Globus pallidus (tissue), 1 donor: ENCODE results near the gene OSBPL5.
"Not testable (repeated sequence)": the region's sequence is repeated elsewhere in the genome, so short reads cannot be mapped to it uniquely, and the experiment has no call there.

Experiments used
- DNase-seq: peaks from one replicate; pipeline ENCODE4 v3.0.0-alpha.2; 2015; ENCODE audit warnings: low spot score

OSBPL5 gene

GRCh38 chr11:3080733-3081385 is 84.3 kb downstream of the OSBPL5 start:
- no peak for DNase-seq

GRCh38 chr11:3080104-3080503 is 85.0 kb downstream of the OSBPL5 start:
- DNase-seq, result no peak

GRCh38 chr11:3077846-3078440 is 87.2 kb downstream of the OSBPL5 start:
- DNase-seq, result no peak

DNA sequence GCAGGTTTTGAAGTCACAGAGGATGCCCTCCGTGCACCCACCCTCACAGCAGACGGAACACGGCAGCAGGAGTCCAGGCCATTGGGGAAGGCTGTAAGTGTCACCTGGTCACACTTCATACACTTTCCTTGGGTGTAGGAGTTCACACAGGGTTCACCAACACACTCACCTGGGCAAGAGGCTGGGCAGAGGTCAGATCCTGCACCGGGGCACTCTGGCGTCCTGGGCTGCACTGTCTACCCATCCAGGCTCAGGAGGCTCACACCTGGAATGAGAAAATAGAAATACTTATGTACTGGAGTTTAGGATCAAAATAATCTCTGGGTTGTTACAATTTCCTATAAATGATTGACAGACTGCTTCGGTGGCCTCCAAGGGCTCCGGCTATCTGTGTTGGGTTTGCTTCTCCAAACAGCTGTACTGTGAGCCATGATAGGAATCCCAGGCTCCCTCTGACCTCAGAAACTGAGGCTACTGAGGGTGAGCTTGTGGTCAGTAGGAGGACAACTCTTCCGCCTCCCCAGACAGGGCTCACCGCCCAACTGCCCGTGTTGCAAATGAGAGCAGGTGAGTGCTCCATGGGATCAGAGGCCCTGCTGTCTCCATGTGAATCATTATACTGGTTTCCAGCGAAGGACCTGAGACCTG is 87.8 kb downstream of the OSBPL5 start:
- no peak for DNase-seq

DNA sequence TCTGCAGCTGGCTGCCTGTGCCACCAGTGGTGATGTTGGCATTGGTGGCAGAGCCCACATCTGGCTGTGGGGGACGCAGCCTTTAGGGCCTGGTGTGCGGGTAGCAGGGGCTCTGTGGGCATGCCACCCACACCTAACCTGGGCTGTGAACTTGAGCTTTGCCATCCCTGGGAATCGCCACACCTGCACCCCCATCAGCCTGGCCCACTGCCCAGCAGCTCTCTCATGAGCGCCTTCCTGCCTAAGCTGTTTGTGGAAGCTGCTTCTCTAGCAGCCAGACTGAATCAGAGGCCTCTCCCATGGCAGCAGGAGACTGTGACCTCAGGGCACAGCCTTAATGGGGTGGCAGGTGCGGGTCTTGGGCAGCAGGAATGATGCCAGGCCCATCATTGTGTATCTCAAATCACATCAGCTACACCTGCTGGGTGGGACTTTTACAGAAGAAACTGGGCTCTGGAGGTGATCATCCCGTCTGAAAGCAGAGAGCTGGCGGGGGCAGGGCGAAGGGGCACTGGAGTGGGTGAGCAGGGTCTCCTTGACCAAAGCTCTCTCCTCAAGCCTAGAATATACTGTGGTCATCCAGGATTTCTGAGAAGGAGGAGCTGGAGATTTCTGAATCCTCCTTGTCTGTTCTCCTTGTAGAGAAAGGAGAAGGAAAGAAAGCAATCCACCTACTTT is 90.1 kb downstream of the OSBPL5 start:
- DNase-seq, result no peak

GRCh38 chr11:3073029-3073435 is 92.1 kb downstream of the OSBPL5 start:
- DNase-seq, result no peak

DNA sequence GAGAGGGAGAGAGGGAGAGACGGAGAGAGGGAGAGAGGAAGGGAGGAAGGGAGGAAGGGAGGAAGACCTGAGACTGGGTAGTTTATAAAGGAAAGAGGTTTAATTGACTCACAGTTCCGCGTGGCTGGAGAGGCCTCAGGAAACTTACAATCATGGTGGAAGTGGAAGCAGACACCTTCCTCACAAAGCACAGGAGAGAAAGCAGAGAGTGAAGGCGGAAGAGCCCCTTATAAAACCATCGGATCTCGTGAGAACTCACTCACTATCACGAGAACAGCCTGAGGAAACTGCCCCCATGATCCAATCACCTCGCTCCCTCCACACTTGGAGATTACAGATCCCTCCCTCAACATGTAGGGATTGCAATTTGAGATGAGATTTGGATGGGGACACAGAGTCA is 95.7 kb downstream of the OSBPL5 start:
- DNase-seq, result no peak

DNA sequence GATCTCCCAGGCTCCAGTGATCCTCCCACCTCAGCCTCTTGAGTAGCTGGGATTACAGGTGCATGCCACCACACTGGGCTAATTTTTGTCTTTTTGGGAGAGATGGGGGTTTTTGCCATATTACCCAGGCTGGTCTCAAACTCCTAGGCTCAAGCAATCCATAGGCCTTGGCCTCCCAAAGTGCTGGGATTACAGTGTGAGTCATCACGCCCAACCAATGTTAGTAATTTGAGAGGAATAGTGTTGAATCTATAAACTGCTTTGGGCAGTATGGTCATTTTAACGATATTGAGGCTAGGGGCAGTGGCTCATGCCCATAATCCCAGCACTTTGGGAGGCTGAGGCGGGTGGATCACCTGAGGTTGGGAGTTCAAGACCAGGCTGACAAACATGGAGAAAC is 98.8 kb downstream of the OSBPL5 start:
- DNase-seq, result not testable (repeated sequence)

DNA sequence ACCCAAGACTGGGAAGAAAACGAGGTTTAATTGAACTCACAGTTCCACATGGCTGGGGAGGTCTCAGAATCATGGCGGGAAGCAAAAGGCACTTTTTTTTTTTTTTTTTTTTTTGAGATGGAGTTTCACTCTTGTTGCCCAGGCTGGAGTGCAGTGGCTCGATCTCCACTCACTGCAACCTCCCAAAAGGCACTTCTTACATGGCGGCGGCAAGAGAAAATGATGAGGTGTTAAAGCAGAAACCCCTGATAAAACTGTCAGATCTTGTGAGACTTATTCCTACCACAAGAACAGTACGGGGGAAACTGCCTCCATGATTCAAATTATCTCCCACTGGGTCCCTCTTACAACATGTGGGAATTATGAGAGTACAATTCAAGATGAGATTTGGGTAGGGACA is 100.4 kb downstream of the OSBPL5 start:
- DNase-seq, result not testable (repeated sequence)

DNA sequence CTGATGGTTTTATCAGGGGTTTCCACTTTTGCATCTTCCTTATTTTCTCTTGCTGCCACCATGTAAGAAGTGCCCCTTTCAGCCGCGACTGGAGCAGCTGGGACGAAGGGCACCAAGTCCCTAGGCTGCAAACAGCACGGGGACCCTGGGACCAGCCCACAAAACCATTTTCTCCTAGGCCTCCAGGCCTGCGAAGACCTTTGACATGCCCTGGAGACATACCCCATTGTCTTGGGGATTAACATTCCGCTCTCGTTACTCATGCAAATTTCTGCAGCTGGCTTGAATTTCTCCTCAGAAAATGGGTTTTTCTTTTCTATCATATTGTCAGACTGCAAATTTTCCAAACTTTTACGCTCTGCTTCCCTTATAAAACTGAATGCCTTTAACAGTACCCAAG is 101.2 kb downstream of the OSBPL5 start:
- not testable (repeated sequence) for DNase-seq

GRCh38 chr11:3063432-3063831 is 101.7 kb downstream of the OSBPL5 start:
- not testable (repeated sequence) for DNase-seq

DNA sequence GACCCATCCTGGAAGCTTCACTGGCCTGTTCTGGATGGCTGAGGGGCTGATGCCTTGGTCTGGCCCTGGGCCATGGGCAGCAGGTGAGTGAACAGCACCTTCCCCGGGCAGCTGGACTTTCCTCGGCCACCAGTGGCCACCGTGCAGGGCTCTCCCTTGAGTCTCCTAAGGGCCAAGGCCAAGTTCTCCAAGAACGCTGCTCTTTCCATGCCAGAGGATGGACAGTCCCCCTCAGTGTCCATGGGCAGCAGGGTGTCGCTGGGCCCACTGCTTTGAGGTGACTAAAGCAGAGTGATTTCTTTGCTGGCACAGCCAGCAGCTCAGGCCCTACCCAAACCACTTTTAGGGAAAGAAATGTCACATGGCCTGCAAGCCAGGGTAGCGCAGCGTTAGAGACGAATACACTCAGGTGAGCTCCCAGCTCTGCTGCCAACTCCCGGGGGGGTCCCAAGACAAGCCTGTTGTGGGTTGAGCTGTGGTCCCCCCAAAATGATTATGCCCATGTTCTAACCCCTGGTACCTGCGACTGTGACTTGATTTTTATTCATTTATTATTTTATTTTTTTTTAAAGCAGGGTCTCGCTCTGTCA is 104.6 kb downstream of the OSBPL5 start:
- DNase-seq, result no peak

- no peak for DNase-seq
These were observed 106.1 kb downstream of the OSBPL5 start for GRCh38 chr11:3058753-3059664.

DNA sequence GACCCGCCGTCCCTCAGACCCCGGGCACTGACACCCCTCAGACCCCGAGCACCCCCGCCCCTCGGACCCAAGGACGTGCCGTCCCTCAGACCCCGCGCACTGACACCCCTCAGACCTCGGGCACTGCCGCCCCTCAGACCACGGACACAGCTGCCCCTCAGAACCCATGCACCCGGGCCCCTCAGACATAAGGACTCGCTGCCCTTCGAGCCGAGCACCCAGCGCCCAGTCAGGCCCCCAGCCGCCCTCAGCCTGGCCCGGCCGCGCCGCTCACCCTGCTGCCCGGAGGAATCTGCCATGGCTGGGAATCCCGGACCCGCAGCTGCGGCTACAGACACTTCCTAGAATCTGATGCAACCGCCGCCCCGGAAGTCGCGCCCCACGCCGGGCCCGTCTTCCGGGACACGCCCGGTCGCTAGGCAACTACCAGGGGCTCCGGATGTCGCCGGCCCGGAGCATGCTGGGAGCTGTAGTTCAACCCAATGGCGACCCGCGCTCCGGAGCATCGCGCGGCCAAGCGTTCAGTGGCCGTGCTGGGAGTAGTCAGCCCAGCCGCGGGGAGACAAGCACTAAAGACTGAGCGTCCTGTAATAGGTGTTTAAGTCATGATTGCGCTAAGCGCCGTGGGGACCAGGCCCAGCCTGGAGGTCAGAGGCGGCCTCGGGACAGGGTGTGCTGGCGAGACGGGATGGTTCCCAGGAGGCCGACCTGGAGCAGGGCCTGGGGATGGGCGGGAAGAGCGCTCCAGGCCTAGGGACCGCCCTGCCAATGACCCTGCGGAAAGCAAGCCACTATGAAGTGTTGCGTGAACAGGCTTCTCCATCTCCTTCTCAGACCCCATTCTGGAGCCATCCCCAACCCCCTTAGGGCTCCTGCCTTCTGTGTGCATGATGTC is 107.8 kb downstream of the OSBPL5 start, which contains the start of gene CARS1:
Gene CARS1, minus strand, starts transcription at position 355 of the 895 bp plus-strand sequence. Its CDS starts 56 bp downstream, at position 299.
- peak; percentile 93 for DNase-seq

DNA sequence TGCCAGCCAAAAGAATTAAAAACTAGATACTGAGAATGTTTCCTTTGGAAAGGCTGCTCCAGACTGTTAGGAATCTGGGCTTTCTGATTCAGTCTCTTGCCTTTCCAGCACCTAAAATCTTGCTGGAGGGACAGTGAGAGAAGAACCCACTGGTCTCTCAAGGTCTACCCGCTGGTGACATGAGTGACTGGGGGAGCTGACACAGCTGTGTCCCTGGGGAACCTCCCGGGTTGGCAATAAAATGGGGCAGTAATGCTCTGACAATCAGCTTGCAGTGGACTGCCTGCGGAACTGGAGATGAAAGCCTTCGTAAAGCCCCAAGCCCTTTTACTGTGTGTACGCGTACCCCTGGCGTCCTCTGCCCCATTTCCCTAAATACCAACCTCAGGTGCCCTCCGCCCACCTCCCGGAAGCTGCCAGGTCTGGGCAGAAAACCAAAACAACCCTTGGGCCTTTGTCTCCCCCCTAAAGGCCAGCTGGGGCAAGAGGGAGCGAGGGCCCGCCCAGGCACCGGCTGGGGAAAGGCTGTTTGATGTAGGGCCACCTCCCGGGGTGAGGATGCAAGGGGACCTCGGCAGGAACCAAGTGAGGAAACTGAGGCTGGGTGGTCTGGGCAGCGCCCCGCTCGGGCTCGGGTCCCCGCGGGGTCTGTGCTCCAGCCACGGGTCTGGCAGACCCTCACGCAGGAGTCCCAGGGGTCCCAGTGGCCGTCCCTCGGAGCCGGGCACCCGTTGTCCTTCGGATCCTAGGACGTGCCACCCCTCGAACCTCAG is 108.6 kb downstream of the OSBPL5 start:
- no peak for DNase-seq

DNA sequence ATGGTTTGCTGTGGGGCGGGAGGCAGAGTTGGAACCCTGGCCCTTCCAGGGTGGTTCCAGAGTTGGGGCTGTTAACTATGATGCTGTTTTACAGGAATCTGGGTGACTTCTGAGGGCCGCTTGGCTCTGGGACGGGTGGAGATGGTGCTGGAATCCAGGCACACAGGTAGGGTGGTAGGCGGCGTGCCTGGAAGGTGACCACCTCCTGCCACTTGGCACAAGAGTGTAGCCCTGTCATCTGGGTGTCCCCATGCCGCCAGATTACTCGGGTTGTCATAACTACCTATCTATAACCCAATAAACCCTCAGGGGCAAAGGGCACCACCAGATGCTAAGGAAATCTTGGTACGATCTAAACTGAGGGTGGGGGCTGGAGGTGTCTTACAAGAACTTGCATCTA is 109.2 kb downstream of the OSBPL5 start:
- DNase-seq, result no peak

DNA sequence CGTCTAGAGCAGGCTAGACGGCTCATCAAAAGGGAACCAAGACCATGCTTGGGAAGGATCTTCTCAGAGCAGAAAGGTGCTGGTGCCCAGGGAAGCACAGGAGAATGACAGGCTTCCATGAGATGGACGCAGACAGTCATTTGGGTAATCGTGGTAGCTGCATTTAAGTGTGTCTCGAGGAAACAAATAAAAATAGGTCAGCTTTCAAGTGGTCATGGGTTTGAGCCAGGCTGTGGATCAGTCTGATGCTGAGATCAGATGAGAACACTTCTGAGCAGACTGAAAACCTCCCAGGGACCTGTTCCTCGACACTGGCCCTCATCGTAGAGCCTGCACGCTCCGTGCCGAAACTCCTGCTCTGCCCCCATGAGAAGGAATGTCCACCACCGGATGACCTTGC is 112.5 kb downstream of the OSBPL5 start:
- DNase-seq, result no peak

DNA sequence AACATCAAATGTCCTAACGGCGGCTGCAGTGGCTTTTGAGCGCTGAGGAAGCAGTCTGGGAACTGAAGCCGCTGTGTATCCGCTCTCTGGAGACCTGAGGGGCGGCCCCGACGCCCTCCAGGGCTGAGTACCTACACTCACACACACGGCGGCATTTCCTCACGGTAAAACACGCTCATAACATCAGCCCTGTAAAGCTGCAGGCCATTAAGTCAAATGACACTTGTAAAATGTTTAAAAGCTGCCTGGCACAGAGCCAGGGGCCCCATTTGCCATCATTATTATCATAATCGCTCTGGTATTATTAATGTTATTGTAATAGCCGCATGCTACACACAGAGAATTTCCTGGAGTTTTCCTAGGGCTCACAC is 113.0 kb downstream of the OSBPL5 start:
- DNase-seq, result no peak
